Sigmoid colon (tissue), 4 donors: ENCODE measurements around the gene ZNF844.

Source experiments
- CTCF ChIP-seq, 4 experiments: fragments of 450-650 bp in 3 of 4; fragments of 200-600 bp in 1 of 4; IDR thresholded peaks; one replicate each; pipeline ENCODE4 v1.5.1; 2016 to 2019; ENCODE audit warnings: antibody characterized with exemption in 4 of 4, mild to moderate bottlenecking in 3 of 4, moderate library complexity in 2 of 4
- EP300 ChIP-seq, 4 donors: sonication (generic); formaldehyde crosslinking; IDR thresholded peaks; one replicate each; pipeline ENCODE4 v1.6.1; 2017; ENCODE audit warnings: antibody characterized with exemption in 4 of 4
- POLR2A ChIP-seq, 2 donors: fragments of 450-650 bp; IDR thresholded peaks; one replicate each; pipeline ENCODE4 v1.6.1; 2016; ENCODE audit warnings: antibody characterized with exemption in 2 of 2, mild to moderate bottlenecking in 2 of 2, moderate library complexity in 2 of 2
- POLR2AphosphoS5 ChIP-seq, 4 donors: sonication (generic); formaldehyde crosslinking; IDR thresholded peaks; one replicate each; pipeline ENCODE4 v1.6.1; 2017; ENCODE audit warnings: antibody characterized with exemption in 4 of 4

DNA sequence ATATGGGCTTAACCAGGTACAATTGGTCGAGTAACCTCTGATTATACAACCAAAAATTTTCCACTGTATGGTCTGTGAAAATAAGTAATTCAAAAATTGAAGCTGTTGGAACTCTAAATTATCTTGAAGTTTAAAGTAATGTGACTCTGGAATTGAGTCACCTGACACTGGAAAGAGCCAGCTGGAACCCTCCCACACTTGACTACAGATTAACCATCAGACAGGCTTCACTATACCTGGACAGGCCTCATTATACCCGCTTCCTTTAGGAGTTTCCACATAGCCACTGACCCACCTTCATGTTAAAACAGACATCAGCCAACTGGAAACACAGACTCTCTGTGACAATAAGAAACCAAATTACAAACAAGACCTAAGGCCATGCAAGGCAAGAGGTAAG, 30.3 kb upstream of the ZNF844 start:
- TF ChIP-seq POLR2AphosphoS5 (IDR thresholded peaks at IDR 0.05) = no peak
- TF ChIP-seq POLR2A (IDR thresholded peaks at IDR 0.05) = no peak
- TF ChIP-seq CTCF (IDR thresholded peaks at IDR 0.05) = no peak
- no peak for TF ChIP-seq EP300 (IDR thresholded peaks at IDR 0.05)
